Tibial nerve (tissue), 3 donors: ENCODE measurements around the gene TANK.

ENCODE experiments used
- POLR2A ChIP-seq, 2 donors: fragments of 450-650 bp; IDR thresholded peaks; one replicate each; pipeline ENCODE4 v1.6.1; 2017; ENCODE audit warnings: antibody characterized with exemption in 2 of 2, mild to moderate bottlenecking in 2 of 2, moderate library complexity in 2 of 2
- TF ChIP-seq, protein P1 (sequence below), 5 experiments: fragments of 200-600 bp in 3 of 5; fragments of 450-650 bp in 2 of 5; sonication (generic) in 3 of 5; IDR thresholded peaks; one replicate each; pipeline ENCODE4 v1.5.1; 2016 to 2019; ENCODE audit warnings: antibody characterized with exemption in 5 of 5, mild to moderate bottlenecking in 3 of 5, moderate library complexity in 2 of 5

DNA sequence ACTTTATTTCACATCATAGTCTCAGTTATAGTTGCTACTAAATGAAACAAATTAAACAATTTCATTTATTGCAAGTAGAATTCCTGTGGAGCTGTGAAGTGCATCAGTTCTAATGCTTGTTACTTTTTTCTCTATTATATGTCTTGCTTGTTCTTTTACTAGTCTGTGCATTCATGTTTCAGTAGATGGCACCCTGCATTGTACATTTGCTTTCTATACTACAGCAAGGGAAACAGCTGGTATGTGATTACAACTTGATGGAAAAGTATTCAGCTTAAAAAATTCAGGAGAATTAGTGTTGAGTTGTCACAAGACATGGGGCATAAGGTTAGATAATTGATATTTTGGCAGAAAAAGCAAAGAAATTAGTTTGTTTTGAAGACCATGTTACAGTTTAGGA, 72.3 kb downstream of the TANK start:
- TF ChIP-seq, protein P1, sequence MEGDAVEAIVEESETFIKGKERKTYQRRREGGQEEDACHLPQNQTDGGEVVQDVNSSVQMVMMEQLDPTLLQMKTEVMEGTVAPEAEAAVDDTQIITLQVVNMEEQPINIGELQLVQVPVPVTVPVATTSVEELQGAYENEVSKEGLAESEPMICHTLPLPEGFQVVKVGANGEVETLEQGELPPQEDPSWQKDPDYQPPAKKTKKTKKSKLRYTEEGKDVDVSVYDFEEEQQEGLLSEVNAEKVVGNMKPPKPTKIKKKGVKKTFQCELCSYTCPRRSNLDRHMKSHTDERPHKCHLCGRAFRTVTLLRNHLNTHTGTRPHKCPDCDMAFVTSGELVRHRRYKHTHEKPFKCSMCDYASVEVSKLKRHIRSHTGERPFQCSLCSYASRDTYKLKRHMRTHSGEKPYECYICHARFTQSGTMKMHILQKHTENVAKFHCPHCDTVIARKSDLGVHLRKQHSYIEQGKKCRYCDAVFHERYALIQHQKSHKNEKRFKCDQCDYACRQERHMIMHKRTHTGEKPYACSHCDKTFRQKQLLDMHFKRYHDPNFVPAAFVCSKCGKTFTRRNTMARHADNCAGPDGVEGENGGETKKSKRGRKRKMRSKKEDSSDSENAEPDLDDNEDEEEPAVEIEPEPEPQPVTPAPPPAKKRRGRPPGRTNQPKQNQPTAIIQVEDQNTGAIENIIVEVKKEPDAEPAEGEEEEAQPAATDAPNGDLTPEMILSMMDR (IDR thresholded peaks at IDR 0.05) = no peak
- TF ChIP-seq POLR2A (IDR thresholded peaks at IDR 0.05) = no peak
